NB4 (cell line): ENCODE data around the gene INS.

Source experiments
- TF ChIP-seq, protein P1 (sequence below): IDR thresholded peaks from one replicate; pipeline ENCODE4 v1.5.1; 2012; ENCODE audit warnings: low read depth, low read length
- TF ChIP-seq, protein P2 (sequence below): IDR thresholded peaks from 2 replicates; pipeline ENCODE4 v1.6.1; 2011; ENCODE audit warnings: low read depth, low read length

DNA sequence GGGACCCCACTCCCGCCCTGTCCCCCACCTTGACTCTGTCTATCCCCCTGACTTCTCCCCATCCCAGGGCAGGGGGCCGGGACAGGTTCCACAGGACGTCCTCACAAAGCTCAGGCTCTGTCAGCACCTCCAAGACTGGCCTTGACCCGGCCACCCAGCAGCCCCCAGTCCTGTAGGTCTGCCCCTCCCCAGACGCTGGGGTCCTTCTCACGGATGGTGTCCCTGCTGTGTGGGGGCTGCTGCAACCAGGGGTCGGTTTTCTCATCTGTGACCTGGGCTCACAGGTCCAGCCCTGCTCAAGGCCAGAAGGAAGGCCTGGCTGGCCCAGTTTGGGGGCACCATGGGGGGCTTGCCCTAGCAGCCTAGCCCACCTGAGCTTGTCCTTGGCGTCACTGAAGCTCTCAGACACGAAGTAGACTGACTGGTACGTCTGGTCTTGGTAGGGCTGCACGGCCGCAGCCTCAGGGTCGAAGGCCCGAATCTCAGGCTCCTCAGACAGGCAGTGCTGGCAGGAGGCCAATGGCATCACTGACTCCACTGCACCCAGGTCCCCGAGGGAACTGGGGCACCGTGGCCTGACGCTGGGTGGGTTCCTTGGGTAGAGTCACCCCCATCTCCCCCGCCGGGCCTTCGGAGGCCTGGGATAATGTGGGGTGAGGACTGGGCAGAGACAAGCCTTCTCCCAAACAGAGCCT, 4.0 kb upstream of the INS start:
- TF ChIP-seq, protein P1, sequence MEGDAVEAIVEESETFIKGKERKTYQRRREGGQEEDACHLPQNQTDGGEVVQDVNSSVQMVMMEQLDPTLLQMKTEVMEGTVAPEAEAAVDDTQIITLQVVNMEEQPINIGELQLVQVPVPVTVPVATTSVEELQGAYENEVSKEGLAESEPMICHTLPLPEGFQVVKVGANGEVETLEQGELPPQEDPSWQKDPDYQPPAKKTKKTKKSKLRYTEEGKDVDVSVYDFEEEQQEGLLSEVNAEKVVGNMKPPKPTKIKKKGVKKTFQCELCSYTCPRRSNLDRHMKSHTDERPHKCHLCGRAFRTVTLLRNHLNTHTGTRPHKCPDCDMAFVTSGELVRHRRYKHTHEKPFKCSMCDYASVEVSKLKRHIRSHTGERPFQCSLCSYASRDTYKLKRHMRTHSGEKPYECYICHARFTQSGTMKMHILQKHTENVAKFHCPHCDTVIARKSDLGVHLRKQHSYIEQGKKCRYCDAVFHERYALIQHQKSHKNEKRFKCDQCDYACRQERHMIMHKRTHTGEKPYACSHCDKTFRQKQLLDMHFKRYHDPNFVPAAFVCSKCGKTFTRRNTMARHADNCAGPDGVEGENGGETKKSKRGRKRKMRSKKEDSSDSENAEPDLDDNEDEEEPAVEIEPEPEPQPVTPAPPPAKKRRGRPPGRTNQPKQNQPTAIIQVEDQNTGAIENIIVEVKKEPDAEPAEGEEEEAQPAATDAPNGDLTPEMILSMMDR: no peak
- TF ChIP-seq, protein P2, sequence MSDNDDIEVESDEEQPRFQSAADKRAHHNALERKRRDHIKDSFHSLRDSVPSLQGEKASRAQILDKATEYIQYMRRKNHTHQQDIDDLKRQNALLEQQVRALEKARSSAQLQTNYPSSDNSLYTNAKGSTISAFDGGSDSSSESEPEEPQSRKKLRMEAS: no peak
